ENCODE measurements around the gene RPS5.
"Not testable (repeated sequence)": the region's sequence is repeated elsewhere in the genome, so short reads cannot be mapped to it uniquely, and the experiment has no call there.

Gene RPS5

GRCh38 chr19:58406818-58407657 lies 20.0 kb downstream of the RPS5 start:
- no peak for DNase-seq (ENCODE audit: low read depth in 2 of 2)

- no peak for DNase-seq (ENCODE audit: low read depth in 2 of 2)
Observed at GRCh38 chr19:58407658-58408151, 20.6 kb downstream of the RPS5 start.

- DNase-seq (ENCODE audit: low read depth in 2 of 2) = peak; percentile 82 to 90
Observed at GRCh38 chr19:58408152-58409009, 21.3 kb downstream of the RPS5 start, which contains the start of gene ZNF584. ZNF584 (plus strand) TSS chr19:58408649; CDS start chr19:58409148, 499 bp downstream.

GRCh38 chr19:58409010-58409790 lies 22.1 kb downstream of the RPS5 start:
- no peak for DNase-seq (ENCODE audit: low read depth in 2 of 2)

- DNase-seq (ENCODE audit: low read depth in 2 of 2) = no peak
Observed at GRCh38 chr19:58416604-58417003, 29.5 kb downstream of the RPS5 start.

GRCh38 chr19:58417071-58417470 lies 30.0 kb downstream of the RPS5 start:
- DNase-seq (ENCODE audit: low read depth in 2 of 2) = no peak

- DNase-seq (ENCODE audit: low read depth in 2 of 2) = no peak
Observed at GRCh38 chr19:58428617-58429016, 41.5 kb downstream of the RPS5 start.

GRCh38 chr19:58429745-58430144 lies 42.7 kb downstream of the RPS5 start:
- no peak for DNase-seq (ENCODE audit: low read depth in 2 of 2)

- DNase-seq (ENCODE audit: low read depth in 2 of 2) = no peak
Observed at GRCh38 chr19:58434217-58434616, 47.1 kb downstream of the RPS5 start.

- DNase-seq (ENCODE audit: low read depth in 2 of 2) = peak; percentile 84 to 85
Observed at GRCh38 chr19:58439576-58440554, 52.8 kb downstream of the RPS5 start, which contains the start of gene ZNF132. ZNF132 (minus strand) TSS chr19:58440153; CDS start chr19:58439821, 332 bp downstream.

- DNase-seq (ENCODE audit: low read depth in 2 of 2) = no peak
Observed at GRCh38 chr19:58440556-58440955, 53.5 kb downstream of the RPS5 start.

GRCh38 chr19:58442986-58443385 lies 55.9 kb downstream of the RPS5 start:
- not testable (repeated sequence) for DNase-seq (ENCODE audit: low read depth in 2 of 2)
